ENCODE data around the gene ICAM3. TPM values are rescaled to one million over a fixed set of nuclear protein-coding genes. Genes with fewer than 3 reads are reported as not detected.

ICAM3 gene
- total RNA-seq, 5 donors from 2014 or later (not counting 1 experiment from before 2014, with no cell fraction given): 167 to 233 (median 183) TPM

GRCh38 chr19:10318807-10319682 is 20.4 kb downstream of the ICAM3 start:
- H3K27ac Mint-ChIP-seq: no peak overlapping the region
- ChIA-PET CTCF (no interaction called here), POLR2A (no interaction called here)
- ATAC-seq (replicated peaks in 1 of 4) (no peak), DNase-seq (no peak)
- H3K36me3 Mint-ChIP-seq: peaks cover 22% of the 10 kb centered on the region
- 85% methylated on average over 11 of the region's 13 CpGs for WGBS (ENCODE audit: insufficient coverage)
- no peak overlapping the region for H3K4me3 Mint-ChIP-seq
- no peaks in the 10 kb centered on the region for H3K9me3 Mint-ChIP-seq
- no peaks in the 10 kb centered on the region for H3K27me3 Mint-ChIP-seq
- peaks cover 14 to 22% (median 17%) of the 10 kb centered on the region in 3 donors for H3K4me1 Mint-ChIP-seq
- no peak overlapping the region for H3K4me3 ChIP-seq (ENCODE audit: control insufficient read depth in 1 of 2, extremely low read depth in 1 of 2, low read length in 1 of 2)
- H3K27me3 ChIP-seq (replicated peaks in 1 of 2; ENCODE audit: control insufficient read depth in 2 of 2, extremely low read depth in 1 of 2, insufficient read depth in 2 of 2, low read length in 1 of 2): no peaks in the 10 kb centered on the region
- H3K36me3 ChIP-seq (ENCODE audit: control insufficient read depth in 2 of 2, extremely low read depth in 1 of 2, insufficient read depth in 1 of 2, low read length in 1 of 2): peaks cover 28 to 61% of the 10 kb centered on the region in 2 donors
- H3K9me3 ChIP-seq: no peaks in the 10 kb centered on the region
- H3K4me1 ChIP-seq (ENCODE audit: control insufficient read depth in 1 of 2, extremely low read depth in 1 of 2, insufficient read depth in 2 of 2, low read length in 2 of 2): peaks cover 5 to 16% of the 10 kb centered on the region in 2 experiments
- no peak overlapping the region for H3K27ac ChIP-seq (ENCODE audit: low read length)

GRCh38 chr19:10317857-10318462 is 21.5 kb downstream of the ICAM3 start:
- H3K9me3 Mint-ChIP-seq: no peaks in the 10 kb centered on the region
- H3K36me3 Mint-ChIP-seq: peaks cover 19% of the 10 kb centered on the region
- ChIA-PET CTCF (no interaction called here), POLR2A (interaction anchor here in 1 of 2 donors (0.6 kb wide), 1 partner anchor 149 kb away, joined by 3 read pairs; no protein-coding TSS in a partner anchor)
- no peaks in the 10 kb centered on the region for H3K9me3 ChIP-seq
- peaks cover 23 to 52% of the 10 kb centered on the region in 2 donors for H3K36me3 ChIP-seq (ENCODE audit: control insufficient read depth in 2 of 2, extremely low read depth in 1 of 2, insufficient read depth in 1 of 2, low read length in 1 of 2)
- peaks cover 5 to 16% of the 10 kb centered on the region in 2 experiments for H3K4me1 ChIP-seq (ENCODE audit: control insufficient read depth in 1 of 2, extremely low read depth in 1 of 2, insufficient read depth in 2 of 2, low read length in 2 of 2)
- ATAC-seq (replicated peaks in 1 of 4) (no peak), DNase-seq (no peak)
- no peaks in the 10 kb centered on the region for H3K27me3 Mint-ChIP-seq
- no peak overlapping the region for H3K27ac Mint-ChIP-seq
- no peak overlapping the region for H3K27ac ChIP-seq (ENCODE audit: low read length)
- H3K4me1 Mint-ChIP-seq: peaks cover 14 to 22% (median 17%) of the 10 kb centered on the region in 3 donors
- H3K4me3 ChIP-seq (ENCODE audit: control insufficient read depth in 1 of 2, extremely low read depth in 1 of 2, low read length in 1 of 2): no peak overlapping the region
- no peak overlapping the region for H3K4me3 Mint-ChIP-seq
- WGBS (ENCODE audit: insufficient coverage): 97% methylated on average over 5 of the region's 15 CpGs
- H3K27me3 ChIP-seq (replicated peaks in 1 of 2; ENCODE audit: control insufficient read depth in 2 of 2, extremely low read depth in 1 of 2, insufficient read depth in 2 of 2, low read length in 1 of 2): no peaks in the 10 kb centered on the region

- no peaks in the 10 kb centered on the region for H3K27me3 ChIP-seq (replicated peaks in 1 of 2; ENCODE audit: control insufficient read depth in 2 of 2, extremely low read depth in 1 of 2, insufficient read depth in 2 of 2, low read length in 1 of 2)
- Mint-ChIP-seq H3K36me3 (peaks cover 19% of the 10 kb centered on the region), H3K27me3 (no peaks in the 10 kb centered on the region), H3K9me3 (no peaks in the 10 kb centered on the region), H3K27ac (no peak overlapping the region), H3K4me1 (peaks cover 14 to 22% (median 17%) of the 10 kb centered on the region in 3 donors), H3K4me3 (peak overlapping the region in 2 of 3 donors; percentile 18 to 39)
- H3K36me3 ChIP-seq (ENCODE audit: control insufficient read depth in 2 of 2, extremely low read depth in 1 of 2, insufficient read depth in 1 of 2, low read length in 1 of 2): peaks cover 21 to 45% of the 10 kb centered on the region in 2 donors
- no peak overlapping the region for H3K27ac ChIP-seq (ENCODE audit: low read length)
- DNase-seq (no peak), ATAC-seq (replicated peaks in 1 of 4) (no peak)
- POLR2A ChIA-PET: interaction anchor here in 1 of 2 donors (0.6 kb wide), 1 partner anchor 150 kb away, joined by 3 read pairs; no protein-coding TSS in a partner anchor
- H3K4me3 ChIP-seq (ENCODE audit: control insufficient read depth in 1 of 2, extremely low read depth in 1 of 2, low read length in 1 of 2): no peak overlapping the region
- H3K4me1 ChIP-seq (ENCODE audit: control insufficient read depth in 1 of 2, extremely low read depth in 1 of 2, insufficient read depth in 2 of 2, low read length in 2 of 2): peaks cover 5 to 16% of the 10 kb centered on the region in 2 experiments
- CTCF ChIA-PET: no interaction called here
- 93% methylated on average over 15 of the region's 29 CpGs for WGBS (ENCODE audit: insufficient coverage)
- H3K9me3 ChIP-seq: no peaks in the 10 kb centered on the region
Observed at GRCh38 chr19:10317045-10317856, 22.2 kb downstream of the ICAM3 start.

- H3K36me3 Mint-ChIP-seq: peaks cover 11% of the 10 kb centered on the region
- 86% methylated on average over 17 of the region's 19 CpGs for WGBS (ENCODE audit: insufficient coverage)
- peak overlapping the region; percentile 53 for H3K27ac ChIP-seq (ENCODE audit: low read length)
Observed at GRCh38 chr19:10316229-10317044, 23.0 kb downstream of the ICAM3 start.

GRCh38 chr19:10315335-10316214 is 23.8 kb downstream of the ICAM3 start, which contains the start of gene FDX2:
Gene FDX2, minus strand, starts transcription at chr19:10316015. Its CDS starts 19 bp downstream, at chr19:10315996.
- H3K27ac Mint-ChIP-seq: peak within 1 kb of the TSS; percentile 78 to 83
- ChIA-PET POLR2A (no interaction called here), CTCF (no interaction called here)

More at GRCh38 chr19:10316229-10317044, 23.0 kb downstream of the ICAM3 start:
- ChIA-PET CTCF (no interaction called here), POLR2A (no interaction called here)
- Histone ChIP-seq H3K27me3 (replicated peaks in 1 of 2; ENCODE audit: control insufficient read depth in 2 of 2, extremely low read depth in 1 of 2, insufficient read depth in 2 of 2, low read length in 1 of 2) (no peaks in the 10 kb centered on the region), H3K36me3 (ENCODE audit: control insufficient read depth in 2 of 2, extremely low read depth in 1 of 2, insufficient read depth in 1 of 2, low read length in 1 of 2) (peaks cover 17 to 37% of the 10 kb centered on the region in 2 donors), H3K4me3 (ENCODE audit: control insufficient read depth in 1 of 2, extremely low read depth in 1 of 2, low read length in 1 of 2) (no peak overlapping the region), H3K9me3 (no peaks in the 10 kb centered on the region), H3K4me1 (ENCODE audit: control insufficient read depth in 1 of 2, extremely low read depth in 1 of 2, insufficient read depth in 2 of 2, low read length in 2 of 2) (peaks cover 5 to 16% of the 10 kb centered on the region in 2 experiments)
- ATAC-seq (replicated peaks in 1 of 4) (peak in 2 of 4 experiments; percentile 1 to 2), DNase-seq (no peak)
- H3K4me1 Mint-ChIP-seq: peaks cover 14 to 22% (median 17%) of the 10 kb centered on the region in 3 donors
- H3K4me3 Mint-ChIP-seq: peak overlapping the region; percentile 84 to 91 (median 88)
- no peaks in the 10 kb centered on the region for H3K27me3 Mint-ChIP-seq
- H3K9me3 Mint-ChIP-seq: no peaks in the 10 kb centered on the region
- H3K27ac Mint-ChIP-seq: peak overlapping the region; percentile 78 to 83

More at GRCh38 chr19:10315335-10316214, 23.8 kb downstream of the ICAM3 start, which contains the start of gene FDX2:
- Histone ChIP-seq H3K4me1 (ENCODE audit: control insufficient read depth in 1 of 2, extremely low read depth in 1 of 2, insufficient read depth in 2 of 2, low read length in 2 of 2) (peaks cover 5 to 16% of the 10 kb centered on the region in 2 experiments), H3K27ac (ENCODE audit: low read length) (peak within 1 kb of the TSS; percentile 53), H3K36me3 (ENCODE audit: control insufficient read depth in 2 of 2, extremely low read depth in 1 of 2, insufficient read depth in 1 of 2, low read length in 1 of 2) (peaks cover 11 to 28% of the 10 kb centered on the region in 2 donors), H3K9me3 (no peaks in the 10 kb centered on the region), H3K27me3 (replicated peaks in 1 of 2; ENCODE audit: control insufficient read depth in 2 of 2, extremely low read depth in 1 of 2, insufficient read depth in 2 of 2, low read length in 1 of 2) (no peaks in the 10 kb centered on the region), H3K4me3 (ENCODE audit: control insufficient read depth in 1 of 2, extremely low read depth in 1 of 2, low read length in 1 of 2) (peak within 1 kb of the TSS; percentile 78 to 81)
- DNase-seq: peak; percentile 78 to 94 (median 88)
- Mint-ChIP-seq H3K27me3 (no peaks in the 10 kb centered on the region), H3K9me3 (no peaks in the 10 kb centered on the region), H3K4me1 (peaks cover 14 to 22% (median 17%) of the 10 kb centered on the region in 3 donors), H3K36me3 (peaks cover 11% of the 10 kb centered on the region), H3K4me3 (peak within 1 kb of the TSS; percentile 84 to 91 (median 88))
- WGBS (ENCODE audit: insufficient coverage): 3% methylated on average over 52 of the region's 55 CpGs
- ATAC-seq (replicated peaks in 1 of 4): peak; percentile 89 to 93 (median 90)

Data from T-cell (primary cell).